Erythroblast (primary cell): ENCODE data around the gene CD44.

Experiments
- GATA1 ChIP-seq: IDR thresholded peaks from 2 replicates; pipeline ENCODE4 v1.6.1; 2011; ENCODE audit warnings: low read depth, mild to moderate bottlenecking, control low read depth, low read length, moderate library complexity
- POLR2A ChIP-seq: IDR thresholded peaks from 2 replicates; pipeline ENCODE4 v1.6.1; 2011; ENCODE audit warnings: mild to moderate bottlenecking, low read length

DNA sequence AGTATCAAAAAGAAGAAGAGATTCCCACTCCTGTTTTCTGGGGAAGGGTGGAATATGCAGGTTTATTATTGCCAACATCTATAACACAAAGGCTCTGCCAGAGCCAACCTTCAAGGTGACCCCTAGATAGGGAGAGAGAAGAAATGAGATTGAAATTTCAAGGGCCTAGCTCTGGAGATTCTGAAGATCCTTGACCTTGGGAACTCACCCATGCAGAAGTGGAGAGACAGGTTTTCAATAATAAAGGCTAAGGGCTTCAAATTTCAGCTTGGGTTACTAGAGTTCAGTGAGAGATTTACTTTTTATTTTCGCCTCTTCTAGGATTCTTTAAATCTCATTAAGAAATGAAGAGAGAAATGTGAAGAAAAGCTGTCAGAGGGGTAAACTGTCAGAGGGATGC, 98.4 kb downstream of the CD44 start:
- no peak for TF ChIP-seq POLR2A
- no peak for TF ChIP-seq GATA1
